Lung (tissue), 12 donors: ENCODE results near the gene ZSCAN9. TPM values are rescaled to one million over a fixed set of nuclear protein-coding genes. Genes with fewer than 3 reads are reported as not detected.

Experiments used
- ATAC-seq: fragments of 200-7000 bp; cut with Tn5 transposase; one replicate; pipeline ENCODE4 v1.9.1; 2020; ENCODE audit warnings: moderate number of reproducible peaks; ENCODE audit not compliant: insufficient read depth, low FRiP score
- DNase-seq, 3 donors: peaks; one replicate each; pipeline ENCODE4 v3.0.0-alpha.2; 2013 to 2017
- H3K27ac ChIP-seq, 2 donors: one replicate each; pipeline ENCODE4 v1.5.1; 2013; ENCODE audit warnings: mild to moderate bottlenecking in 2 of 2, moderate library complexity in 2 of 2, control low read depth in 1 of 2, inconsistent platforms in 1 of 2, low read depth in 1 of 2, low read length in 1 of 2
- H3K27me3 ChIP-seq, 3 donors: one replicate each; pipeline ENCODE4 v1.5.1; 2013; ENCODE audit warnings: low read length in 2 of 3; ENCODE audit not compliant: control insufficient read depth in 3 of 3, insufficient read depth in 3 of 3
- H3K36me3 ChIP-seq, 4 donors: one replicate each; pipeline ENCODE4 v1.5.1; 2013; ENCODE audit warnings: low read length in 4 of 4, mild to moderate bottlenecking in 1 of 4, moderate library complexity in 1 of 4; ENCODE audit not compliant: control insufficient read depth in 4 of 4, insufficient read depth in 4 of 4
- H3K4me1 ChIP-seq, 5 donors: one replicate each; pipeline ENCODE4 v1.5.1; 2013; ENCODE audit warnings: low read length in 5 of 5, mild to moderate bottlenecking in 2 of 5, moderate library complexity in 1 of 5; ENCODE audit not compliant: control insufficient read depth in 5 of 5, insufficient read depth in 5 of 5
- H3K4me3 ChIP-seq: one replicate; pipeline ENCODE4 v1.5.1; 2013; ENCODE audit warnings: mild to moderate bottlenecking, control low read depth, moderate library complexity
- H3K9ac ChIP-seq, 2 donors: one replicate each; pipeline ENCODE4 v1.5.1; 2013; ENCODE audit warnings: low read length in 2 of 2, control low read depth in 1 of 2; ENCODE audit not compliant: insufficient read depth in 1 of 2
- H3K9me3 ChIP-seq, 4 donors: one replicate each; pipeline ENCODE4 v1.5.1; 2013; ENCODE audit warnings: low read length in 3 of 4, mild to moderate bottlenecking in 1 of 4, moderate library complexity in 1 of 4; ENCODE audit not compliant: control insufficient read depth in 4 of 4, insufficient read depth in 3 of 4
- WGBS, 2 donors: extraction: QIAGEN DNeasy Blood & Tissue Kit; methylation state at CpG; one replicate each; pipeline ENCODE4 v1.1.7; 2013; 5-methylcytosine and 5-hydroxymethylcytosine counted together
- polyA plus RNA-seq, 2 donors: library from polyadenylated mRNA; stranded (reverse); fragments of 200-250 nt; gene quantifications; one replicate each; pipeline ENCODE4 v1.2.1, GENCODE V29; 2013
- total RNA-seq, 2 donors: library from RNA; depleted of rRNA in 1 of 2; stranded (reverse); fragments of >200 nt in 1 of 2; gene quantifications; one replicate each; pipeline ENCODE4 v1.2.1, GENCODE V29; 2014 to 2021
- TF ChIP-seq, protein P1 (sequence below): IDR thresholded peaks from 2 replicates; pipeline ENCODE4 v1.5.1; 2012; ENCODE audit warnings: mild to moderate bottlenecking; ENCODE audit errors: control extremely low read depth, extremely low read depth
- donor health status: control.
- donor health status: control.
- donor health status: Bipolar disorder and iron deficiency.
- donor health status: healthy.
- donor health status: DM: yes; HTN: yes; CAD: no.

Gene ZSCAN9
- total and polyA plus RNA-seq, 4 donors = 7.2 to 16.8 (median 9.1) TPM

DNA sequence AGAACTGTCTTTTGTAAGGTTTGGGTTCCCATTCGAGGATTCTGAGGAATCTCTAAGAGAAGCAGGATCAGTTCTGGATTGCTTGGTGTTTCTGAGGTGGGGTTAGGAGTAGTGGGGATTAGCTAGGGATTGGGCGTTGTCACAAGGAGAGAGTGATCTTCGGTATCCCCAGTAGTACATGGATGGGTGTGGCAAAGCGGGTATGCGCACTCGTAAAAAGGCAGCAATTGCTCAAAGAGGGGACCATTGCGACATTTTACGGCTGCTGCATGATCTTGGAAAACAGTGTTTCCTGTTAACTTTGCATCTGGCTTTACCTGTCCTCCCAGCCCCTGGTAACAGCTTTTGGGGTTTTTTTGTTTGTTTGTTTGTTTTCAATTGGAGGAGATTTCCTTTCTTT, 9.7 kb upstream of the ZSCAN9 start:
- no peak overlapping the region for H3K4me3 ChIP-seq
- DNase-seq = peak in 1 of 3 donors; percentile 21
- WGBS, 2 donors = 37 to 40% methylated on average over 8 of the region's 8 CpGs
- no peaks in the 10 kb centered on the region for H3K36me3 ChIP-seq
- no peak for ATAC-seq
- H3K27me3 ChIP-seq = peaks cover 3 to 69% (median 63%) of the 10 kb centered on the region in 3 donors
- peaks cover 0 to 8% (median 0%) of the 10 kb centered on the region in 5 donors for H3K4me1 ChIP-seq
- H3K9ac ChIP-seq = no peak overlapping the region
- TF ChIP-seq, protein P1, sequence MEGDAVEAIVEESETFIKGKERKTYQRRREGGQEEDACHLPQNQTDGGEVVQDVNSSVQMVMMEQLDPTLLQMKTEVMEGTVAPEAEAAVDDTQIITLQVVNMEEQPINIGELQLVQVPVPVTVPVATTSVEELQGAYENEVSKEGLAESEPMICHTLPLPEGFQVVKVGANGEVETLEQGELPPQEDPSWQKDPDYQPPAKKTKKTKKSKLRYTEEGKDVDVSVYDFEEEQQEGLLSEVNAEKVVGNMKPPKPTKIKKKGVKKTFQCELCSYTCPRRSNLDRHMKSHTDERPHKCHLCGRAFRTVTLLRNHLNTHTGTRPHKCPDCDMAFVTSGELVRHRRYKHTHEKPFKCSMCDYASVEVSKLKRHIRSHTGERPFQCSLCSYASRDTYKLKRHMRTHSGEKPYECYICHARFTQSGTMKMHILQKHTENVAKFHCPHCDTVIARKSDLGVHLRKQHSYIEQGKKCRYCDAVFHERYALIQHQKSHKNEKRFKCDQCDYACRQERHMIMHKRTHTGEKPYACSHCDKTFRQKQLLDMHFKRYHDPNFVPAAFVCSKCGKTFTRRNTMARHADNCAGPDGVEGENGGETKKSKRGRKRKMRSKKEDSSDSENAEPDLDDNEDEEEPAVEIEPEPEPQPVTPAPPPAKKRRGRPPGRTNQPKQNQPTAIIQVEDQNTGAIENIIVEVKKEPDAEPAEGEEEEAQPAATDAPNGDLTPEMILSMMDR = no peak
- H3K27ac ChIP-seq = no peak overlapping the region
- peaks cover 0 to 10% (median 0%) of the 10 kb centered on the region in 4 donors for H3K9me3 ChIP-seq

GRCh38 chr6:28217890-28218289, 7.2 kb upstream of the ZSCAN9 start:
- Histone ChIP-seq H3K9me3 (peaks cover 0 to 8% (median 0%) of the 10 kb centered on the region in 4 donors), H3K36me3 (no peaks in the 10 kb centered on the region), H3K4me1 (peaks cover 0 to 8% (median 0%) of the 10 kb centered on the region in 5 donors), H3K4me3 (no peak overlapping the region), H3K27me3 (peaks cover 0 to 58% (median 55%) of the 10 kb centered on the region in 3 donors), H3K27ac (no peak overlapping the region), H3K9ac (no peak overlapping the region)
- DNase-seq (no peak), ATAC-seq (no peak)
- WGBS, 2 donors = 94 to 95% methylated on average over 12 of the region's 12 CpGs
- TF ChIP-seq, protein P1 = no peak

DNA sequence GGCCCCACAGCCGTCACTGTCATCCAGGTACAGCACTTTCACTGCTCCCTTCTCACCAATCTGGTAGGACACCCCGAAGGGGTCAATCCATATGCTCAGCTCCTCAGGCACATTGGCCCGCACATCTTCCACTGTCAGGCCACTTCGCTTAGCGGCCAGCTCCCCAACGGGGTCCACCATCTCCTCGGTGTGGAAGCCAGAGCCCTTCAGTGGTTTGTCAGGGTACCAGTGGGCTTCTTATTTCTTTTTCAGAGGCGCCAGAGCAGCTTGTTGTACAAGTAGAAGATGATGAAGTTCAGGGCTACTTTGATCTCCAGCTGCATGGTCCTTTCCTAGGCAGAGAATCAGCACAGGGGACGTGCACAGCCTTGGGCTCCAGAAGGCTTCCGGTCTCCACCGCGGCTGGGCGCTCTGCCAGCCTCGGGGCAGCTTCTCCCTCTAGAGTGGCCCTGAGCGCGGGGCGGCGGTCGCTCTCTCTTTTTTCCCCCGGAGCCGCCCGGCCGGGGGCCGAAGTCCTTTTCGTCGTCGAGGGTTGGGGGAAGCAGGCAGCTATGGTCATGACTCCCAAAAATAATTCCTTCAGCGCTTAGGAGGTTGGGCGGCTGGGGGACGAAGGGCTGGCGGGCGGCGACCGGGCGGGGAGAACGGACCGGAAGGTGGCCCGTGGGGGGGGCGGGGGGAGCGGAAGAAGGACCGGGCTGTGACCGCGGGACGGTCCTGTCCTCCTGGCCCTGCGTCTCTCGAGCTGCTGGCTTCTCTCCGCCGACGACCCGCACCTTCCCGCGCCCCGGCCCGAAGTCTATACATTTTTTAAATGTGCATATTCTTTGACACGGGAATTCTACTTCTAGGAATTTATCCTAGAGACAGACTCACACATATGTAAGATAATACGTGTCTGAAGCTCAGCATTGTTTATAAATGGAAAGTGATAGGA, 6.5 kb upstream of the ZSCAN9 start:
- H3K9me3 ChIP-seq = peaks cover 0 to 8% (median 0%) of the 10 kb centered on the region in 4 donors
- ATAC-seq (peak; percentile 93), DNase-seq (peak; percentile 80 to 87 (median 81))
- WGBS, 2 donors = 8% methylated on average over 51 to 56 of the region's 56 CpGs
- peaks cover 0 to 8% (median 0%) of the 10 kb centered on the region in 5 donors for H3K4me1 ChIP-seq
- H3K27me3 ChIP-seq = peaks cover 0 to 52% (median 48%) of the 10 kb centered on the region in 3 donors
- H3K36me3 ChIP-seq = no peaks in the 10 kb centered on the region
- H3K4me3 ChIP-seq = peak overlapping the region; percentile 40
- peak overlapping the region; percentile 79 to 83 for H3K27ac ChIP-seq
- TF ChIP-seq, protein P1 = no peak
- H3K9ac ChIP-seq = no peak overlapping the region
